Panc1 (cell line): ENCODE measurements around the gene C1QL1. TPM values are rescaled to one million over a fixed set of nuclear protein-coding genes. Genes with fewer than 3 reads are reported as not detected.

Experiments used
- ATAC-seq: fragments of 200-7000 bp; cut with Tn5 transposase; 2 replicates; pipeline ENCODE4 v1.9.1; 2020; ENCODE audit warnings: mild to moderate bottlenecking, moderate library complexity
- BruUV-seq: library from RNA; stranded (reverse); fragments of 400-500 nt; replicated peaks from 2 replicates; lab custom pipeline; 2021; lab: Mats Ljungman, UMichigan
- CTCF ChIA-PET: fragments of 300-600 bp; sonication (Branson Sonifier 250); formaldehyde crosslinking; loops from one replicate; lab custom pipeline; 2022; ENCODE audit warnings: antibody characterized with exemption; lab: Charles Lee
- POLR2A ChIA-PET: fragments of 300-600 bp; sonication (Branson Sonifier 250); formaldehyde crosslinking; loops from one replicate; lab custom pipeline; 2022; ENCODE audit warnings: antibody characterized with exemption; lab: Charles Lee
- DNase-seq: peaks from one replicate; pipeline ENCODE4 v3.0.0-alpha.2; 2010; ENCODE audit warnings: low read depth, low spot score
- H3K27ac ChIP-seq: 2 replicates; pipeline ENCODE4 v1.5.1; 2011; ENCODE audit warnings: mild to moderate bottlenecking, low read length, inconsistent platforms
- H3K27me3 ChIP-seq: fragments of 200-500 bp; sonication (Bioruptor generic); 2 replicates; pipeline ENCODE4 v1.6.0; 2014; ENCODE audit warnings: low read length, inconsistent platforms; ENCODE audit not compliant: control insufficient read depth, insufficient read depth
- H3K36me3 ChIP-seq: fragments of 200-500 bp; sonication (Bioruptor generic); 2 replicates; pipeline ENCODE4 v1.5.1; 2014; ENCODE audit warnings: inconsistent platforms, mild to moderate bottlenecking, low read length, moderate library complexity; ENCODE audit not compliant: control insufficient read depth, insufficient read depth
- H3K4me1 ChIP-seq: 2 replicates; pipeline ENCODE4 v1.5.1; 2011; ENCODE audit warnings: inconsistent platforms, mild to moderate bottlenecking, low read length, moderate library complexity; ENCODE audit not compliant: control insufficient read depth, insufficient read depth
- H3K4me3 ChIP-seq, 2 experiments: 2 replicates each; pipeline ENCODE4 v1.5.1; 2011 to 2012; ENCODE audit warnings: low read depth in 2 of 2, low read length in 2 of 2, mild to moderate bottlenecking in 2 of 2, inconsistent platforms in 1 of 2, moderate library complexity in 1 of 2
- H3K9me3 ChIP-seq: fragments of 200-500 bp; sonication (Bioruptor generic); 2 replicates; pipeline ENCODE4 v1.5.1; 2014; ENCODE audit warnings: low read depth, mild to moderate bottlenecking, inconsistent platforms, low read length, moderate library complexity; ENCODE audit not compliant: control insufficient read depth, insufficient read depth
- POLR2AphosphoS5 ChIP-seq: IDR thresholded peaks from 2 replicates; pipeline ENCODE4 v1.6.1; 2012; ENCODE audit warnings: mild to moderate bottlenecking, low read depth, low read length, moderate library complexity
- REST ChIP-seq, 2 experiments: IDR thresholded peaks; 2 replicates each; pipeline ENCODE4 v1.6.1; 2011 to 2012; ENCODE audit warnings: low read depth in 2 of 2, control low read depth in 1 of 2, low read length in 1 of 2, mild to moderate bottlenecking in 1 of 2, moderate library complexity in 1 of 2; ENCODE audit not compliant: insufficient read depth in 1 of 2
- SIN3A ChIP-seq: IDR thresholded peaks from 2 replicates; pipeline ENCODE4 v1.6.1; 2012; ENCODE audit warnings: low read depth, mild to moderate bottlenecking, low read length, moderate library complexity, borderline replicate concordance; ENCODE audit not compliant: insufficient read depth
- TCF7L2 ChIP-seq: IDR thresholded peaks from 2 replicates; pipeline ENCODE4 v1.6.1; 2011; ENCODE audit warnings: mild to moderate bottlenecking, low read depth, low read length, inconsistent platforms
- in situ Hi-C: cut with HindIII; loops from 2 replicates; pipeline ENCODE4 v1.10.0; 2016; ENCODE audit warnings: low sequenced_read_pairs, low pct_unique_long_range_greater_than_20kb
- intact Hi-C: fragments of 100-400 bp; cut with micrococcal nuclease; formaldehyde crosslinking; loops from one replicate; pipeline ENCODE4 v1.10.0; 2022; ENCODE audit not compliant: unreplicated experiment
- total RNA-seq: library from RNA; stranded (reverse); gene quantifications from one replicate; pipeline ENCODE4 v1.2.1, GENCODE V29; 2021; ENCODE audit not compliant: unreplicated experiment
- TF ChIP-seq, protein P1 (sequence below): fragments of 450-650 bp; IDR thresholded peaks from 2 replicates; pipeline ENCODE4 v1.5.1; 2017; ENCODE audit warnings: mild to moderate bottlenecking

C1QL1 gene
- total RNA-seq, 1 experiment from 2014 or later = 9.5 TPM

DNA sequence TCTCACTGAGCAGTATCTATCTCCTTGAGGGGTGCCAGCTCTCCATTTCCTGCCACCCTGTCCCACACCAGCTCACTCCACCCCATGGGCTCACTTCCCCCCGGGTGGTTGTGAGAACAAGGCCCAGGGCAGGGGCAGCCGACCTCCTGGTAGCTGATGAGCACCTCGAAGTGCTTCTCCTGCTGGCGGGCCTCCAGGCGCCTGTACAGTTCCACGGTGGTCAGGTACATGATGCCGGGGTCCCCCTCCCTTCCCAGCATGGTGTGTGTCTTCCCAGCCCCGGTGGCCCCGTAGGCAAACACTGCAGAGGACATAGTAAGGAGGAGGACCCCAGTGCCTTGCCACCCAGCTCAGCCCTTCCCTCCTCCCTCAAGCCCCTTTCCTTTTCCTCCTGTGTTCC, 33.0 kb downstream of the C1QL1 start:
- H3K9me3 ChIP-seq = no peaks in the 10 kb centered on the region
- no peak overlapping the region for H3K4me3 ChIP-seq
- no peak overlapping the region for H3K27ac ChIP-seq
- ChIA-PET POLR2A (no interaction called here), CTCF (interaction anchor here (0.6 kb wide), 1 partner anchor 43 kb away, joined by 3 read pairs; no protein-coding TSS in a partner anchor)
- H3K4me1 ChIP-seq = no peaks in the 10 kb centered on the region
- H3K27me3 ChIP-seq = no peaks in the 10 kb centered on the region
- BruUV-seq = no TSS peak
- intact Hi-C loops = no loop called here
- DNase-seq = no peak
- TF ChIP-seq SIN3A (no peak), REST (IDR thresholded peaks at IDR 0.05; ENCODE audit: insufficient read depth in 1 of 2, low read depth in 2 of 2, low read length in 1 of 2) (no peak)
- no peaks in the 10 kb centered on the region; the same call in 1 of the 2 replicates for H3K36me3 ChIP-seq
- ATAC-seq = no peak
- in situ Hi-C loops = no loop called here

DNA sequence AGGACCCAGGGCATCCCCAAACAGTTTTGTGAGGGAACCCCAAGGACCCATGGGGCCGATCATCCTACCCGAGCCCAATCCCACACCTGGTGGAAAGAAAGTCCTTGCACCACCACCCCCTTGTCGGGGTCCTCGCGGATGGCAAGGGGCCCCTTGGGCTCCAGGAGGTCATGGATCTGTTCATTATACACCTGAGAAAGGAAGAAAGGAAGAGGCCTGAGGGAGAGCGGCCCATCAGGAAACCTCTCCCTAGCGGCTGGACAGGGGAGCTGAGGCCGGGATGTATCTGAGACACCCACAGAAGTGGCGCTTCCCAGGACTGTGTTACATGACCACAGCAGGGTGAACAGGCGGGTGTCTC, 33.4 kb downstream of the C1QL1 start:
- no peaks in the 10 kb centered on the region for H3K4me1 ChIP-seq
- intact Hi-C loops = no loop called here
- in situ Hi-C loops = no loop called here
- CTCF ChIA-PET = interaction anchor here (0.6 kb wide), 1 partner anchor 43 kb away, joined by 3 read pairs; no protein-coding TSS in a partner anchor
- H3K27me3 ChIP-seq = no peaks in the 10 kb centered on the region
- H3K27ac ChIP-seq = no peak overlapping the region
- DNase-seq = no peak
- 0 out of 2 replicates have a peak, but pooled peaks have one; percentile 47 for ATAC-seq
- POLR2A ChIA-PET = no interaction called here
- peaks cover 2% of the 10 kb centered on the region; the same call in 1 of the 2 replicates for H3K36me3 ChIP-seq
- H3K9me3 ChIP-seq = no peaks in the 10 kb centered on the region
- no TSS peak for BruUV-seq
- TF ChIP-seq, protein P1, sequence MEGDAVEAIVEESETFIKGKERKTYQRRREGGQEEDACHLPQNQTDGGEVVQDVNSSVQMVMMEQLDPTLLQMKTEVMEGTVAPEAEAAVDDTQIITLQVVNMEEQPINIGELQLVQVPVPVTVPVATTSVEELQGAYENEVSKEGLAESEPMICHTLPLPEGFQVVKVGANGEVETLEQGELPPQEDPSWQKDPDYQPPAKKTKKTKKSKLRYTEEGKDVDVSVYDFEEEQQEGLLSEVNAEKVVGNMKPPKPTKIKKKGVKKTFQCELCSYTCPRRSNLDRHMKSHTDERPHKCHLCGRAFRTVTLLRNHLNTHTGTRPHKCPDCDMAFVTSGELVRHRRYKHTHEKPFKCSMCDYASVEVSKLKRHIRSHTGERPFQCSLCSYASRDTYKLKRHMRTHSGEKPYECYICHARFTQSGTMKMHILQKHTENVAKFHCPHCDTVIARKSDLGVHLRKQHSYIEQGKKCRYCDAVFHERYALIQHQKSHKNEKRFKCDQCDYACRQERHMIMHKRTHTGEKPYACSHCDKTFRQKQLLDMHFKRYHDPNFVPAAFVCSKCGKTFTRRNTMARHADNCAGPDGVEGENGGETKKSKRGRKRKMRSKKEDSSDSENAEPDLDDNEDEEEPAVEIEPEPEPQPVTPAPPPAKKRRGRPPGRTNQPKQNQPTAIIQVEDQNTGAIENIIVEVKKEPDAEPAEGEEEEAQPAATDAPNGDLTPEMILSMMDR = no peak
- H3K4me3 ChIP-seq = no peak overlapping the region

GRCh38 chr17:44933824-44934744, 34.0 kb downstream of the C1QL1 start:
- ChIA-PET CTCF (no interaction called here), POLR2A (no interaction called here)
- H3K27me3 ChIP-seq = no peaks in the 10 kb centered on the region
- no peaks in the 10 kb centered on the region for H3K9me3 ChIP-seq
- H3K4me1 ChIP-seq = no peaks in the 10 kb centered on the region
- no peak overlapping the region for H3K27ac ChIP-seq
- in situ Hi-C loops (no loop called here), intact Hi-C loops (no loop called here)
- BruUV-seq = no TSS peak
- no peak for TF ChIP-seq TCF7L2
- TF ChIP-seq POLR2AphosphoS5 = no peak
- TF ChIP-seq, protein P1 = no peak
- TF ChIP-seq SIN3A = no peak
- no peak for TF ChIP-seq REST (IDR thresholded peaks at IDR 0.05; ENCODE audit: insufficient read depth in 1 of 2, low read depth in 2 of 2, low read length in 1 of 2)
- ATAC-seq (no peak), DNase-seq (no peak)
- peaks cover 2% of the 10 kb centered on the region; the same call in 1 of the 2 replicates for H3K36me3 ChIP-seq
- H3K4me3 ChIP-seq = no peak overlapping the region
